Caco-2 (cell line): ENCODE measurements around the gene PRLH. TPM values are rescaled to one million over a fixed set of nuclear protein-coding genes. Genes with fewer than 3 reads are reported as not detected.

Source experiments
- BruUV-seq: library from RNA; stranded (reverse); fragments of 400-500 nt; replicated peaks from 2 replicates; lab custom pipeline; 2021; lab: Mats Ljungman, UMichigan
- CTCF ChIA-PET: fragments of 300-600 bp; sonication (Branson Sonifier 250); formaldehyde crosslinking; loops from one replicate; lab custom pipeline; 2022; ENCODE audit warnings: antibody characterized with exemption; lab: Charles Lee
- POLR2A ChIA-PET: fragments of 300-600 bp; sonication (Branson Sonifier 250); formaldehyde crosslinking; loops from one replicate; lab custom pipeline; 2022; ENCODE audit warnings: antibody characterized with exemption; lab: Charles Lee
- DNase-seq, 2 experiments: peaks; one replicate each; pipeline versions ENCODE4 v3.0.0 to v3.0.0-alpha.2; 2020 to 2022
- H3K27me3 ChIP-seq: replicated peaks from 2 replicates; pipeline ENCODE4 v1.6.0; 2011; ENCODE audit warnings: low read length; ENCODE audit not compliant: control insufficient read depth, insufficient read depth
- H3K36me3 ChIP-seq: 2 replicates; pipeline ENCODE4 v1.5.1; 2011; ENCODE audit warnings: low read length; ENCODE audit not compliant: control insufficient read depth, insufficient read depth
- H3K4me1 ChIP-seq: fragments of 250-450 bp; sonication (Bioruptor Pico); 2 replicates; pipeline ENCODE4 v1.5.1; 2020; ENCODE audit warnings: mild to moderate bottlenecking
- H3K4me3 ChIP-seq: 2 replicates; pipeline ENCODE4 v1.5.1; 2011; ENCODE audit warnings: low read depth, mild to moderate bottlenecking, control low read depth, low read length
- H3K9me3 ChIP-seq: fragments of 250-450 bp; sonication (Bioruptor Pico); 2 replicates; pipeline ENCODE4 v1.5.1; 2020; ENCODE audit warnings: mild to moderate bottlenecking, moderate library complexity
- H3K27ac Mint-ChIP-seq: one replicate; pipeline ENCODE4 v1.8.0; 2022; ENCODE audit warnings: mixed read lengths; ENCODE audit not compliant: unreplicated experiment
- H3K27me3 Mint-ChIP-seq: one replicate; pipeline ENCODE4 v1.8.0; 2022; ENCODE audit warnings: mixed read lengths; ENCODE audit not compliant: insufficient read depth, unreplicated experiment
- H3K36me3 Mint-ChIP-seq: one replicate; pipeline ENCODE4 v1.8.0; 2022; ENCODE audit warnings: mild to moderate bottlenecking, mixed read lengths; ENCODE audit not compliant: insufficient read depth, unreplicated experiment
- H3K4me1 Mint-ChIP-seq: one replicate; pipeline ENCODE4 v1.8.0; 2022; ENCODE audit warnings: low read depth, mixed read lengths; ENCODE audit not compliant: unreplicated experiment
- H3K4me3 Mint-ChIP-seq: one replicate; pipeline ENCODE4 v1.8.0; 2022; ENCODE audit warnings: mild to moderate bottlenecking, moderate library complexity, mixed read lengths; ENCODE audit not compliant: unreplicated experiment
- H3K9me3 Mint-ChIP-seq: one replicate; pipeline ENCODE4 v1.8.0; 2022; ENCODE audit warnings: mixed read lengths; ENCODE audit not compliant: unreplicated experiment
- intact Hi-C: fragments of 100-400 bp; cut with micrococcal nuclease; formaldehyde crosslinking; loops from one replicate; pipeline ENCODE4 v1.10.0; 2022; ENCODE audit not compliant: unreplicated experiment
- total RNA-seq: library from RNA; stranded (reverse); gene quantifications from 2 replicates; pipeline ENCODE4 v1.2.3, GENCODE V29; 2022
- TF ChIP-seq, protein P1 (sequence below), 2 experiments: fragments of 200-600 bp in 1 of 2; IDR thresholded peaks; 1 replicate in 1 of 2; 2 replicates in 1 of 2; pipeline versions ENCODE4 v1.5.1 to v1.8.0; 2011 to 2022; ENCODE audit warnings: antibody characterized with exemption in 1 of 2, control low read depth in 1 of 2, inconsistent platforms in 1 of 2, low read depth in 1 of 2, low read length in 1 of 2, mild to moderate bottlenecking in 1 of 2, moderate library complexity in 1 of 2; ENCODE audit not compliant: insufficient read depth in 1 of 2, severe bottlenecking in 1 of 2, unreplicated experiment in 1 of 2

The PRLH gene
- total RNA-seq, 1 experiment from 2014 or later, result not detected

DNA sequence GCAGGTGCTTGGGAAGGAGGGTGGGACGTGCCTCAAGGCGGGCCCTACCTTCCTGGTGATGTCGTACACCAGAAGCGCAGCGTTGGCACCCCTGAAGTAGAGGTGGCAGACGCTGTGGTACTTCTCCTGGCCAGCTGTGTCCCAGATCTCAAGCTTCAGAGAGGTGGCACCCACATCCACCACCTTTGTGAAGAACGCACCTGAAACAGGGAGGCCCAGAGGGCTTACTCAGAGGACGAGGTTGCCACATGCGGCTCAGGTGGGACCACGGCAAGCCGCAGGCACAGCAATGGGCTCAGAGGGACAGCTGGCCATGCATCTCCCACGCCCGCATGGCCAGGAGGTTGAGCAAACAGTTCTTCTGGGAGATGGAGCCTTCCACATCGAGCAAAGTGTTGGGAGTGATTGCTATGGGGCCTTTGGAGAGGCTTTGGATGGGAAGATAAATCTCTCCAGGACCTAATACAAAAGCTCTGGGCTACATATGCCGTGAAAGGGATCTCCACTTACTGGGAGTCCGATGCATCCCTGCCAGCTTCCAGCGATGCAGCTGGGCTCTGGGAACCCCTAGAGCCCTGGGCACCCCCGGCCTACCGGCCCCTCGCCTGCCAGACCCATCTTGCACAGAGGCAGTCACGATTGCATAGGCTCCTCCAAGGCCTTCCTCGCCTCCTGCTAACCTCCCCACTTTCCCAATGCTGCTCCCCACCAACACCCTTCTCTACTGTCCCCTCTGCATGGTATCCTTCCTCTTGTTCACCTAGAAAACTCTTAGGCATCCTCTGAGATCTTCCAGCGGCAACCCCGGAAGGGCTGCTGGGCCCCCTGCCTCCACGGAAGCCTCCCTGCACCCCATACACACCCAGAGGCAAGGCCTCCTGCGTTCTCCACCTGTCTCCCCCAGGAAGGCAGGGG, 11.8 kb downstream of the PRLH start:
- Histone ChIP-seq H3K4me1 (no peaks in the 10 kb centered on the region), H3K9me3 (no peaks in the 10 kb centered on the region), H3K4me3 (no peak overlapping the region), H3K36me3 (no peaks in the 10 kb centered on the region), H3K27me3 (no peaks in the 10 kb centered on the region)
- CTCF ChIA-PET, result no interaction called here
- intact Hi-C loops, result no loop called here
- TF ChIP-seq, protein P1, sequence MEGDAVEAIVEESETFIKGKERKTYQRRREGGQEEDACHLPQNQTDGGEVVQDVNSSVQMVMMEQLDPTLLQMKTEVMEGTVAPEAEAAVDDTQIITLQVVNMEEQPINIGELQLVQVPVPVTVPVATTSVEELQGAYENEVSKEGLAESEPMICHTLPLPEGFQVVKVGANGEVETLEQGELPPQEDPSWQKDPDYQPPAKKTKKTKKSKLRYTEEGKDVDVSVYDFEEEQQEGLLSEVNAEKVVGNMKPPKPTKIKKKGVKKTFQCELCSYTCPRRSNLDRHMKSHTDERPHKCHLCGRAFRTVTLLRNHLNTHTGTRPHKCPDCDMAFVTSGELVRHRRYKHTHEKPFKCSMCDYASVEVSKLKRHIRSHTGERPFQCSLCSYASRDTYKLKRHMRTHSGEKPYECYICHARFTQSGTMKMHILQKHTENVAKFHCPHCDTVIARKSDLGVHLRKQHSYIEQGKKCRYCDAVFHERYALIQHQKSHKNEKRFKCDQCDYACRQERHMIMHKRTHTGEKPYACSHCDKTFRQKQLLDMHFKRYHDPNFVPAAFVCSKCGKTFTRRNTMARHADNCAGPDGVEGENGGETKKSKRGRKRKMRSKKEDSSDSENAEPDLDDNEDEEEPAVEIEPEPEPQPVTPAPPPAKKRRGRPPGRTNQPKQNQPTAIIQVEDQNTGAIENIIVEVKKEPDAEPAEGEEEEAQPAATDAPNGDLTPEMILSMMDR (IDR thresholded peaks at IDR 0.05; ENCODE audit: insufficient read depth in 1 of 2, low read depth in 1 of 2, low read length in 1 of 2, severe bottlenecking in 1 of 2, unreplicated experiment in 1 of 2), result no peak
- BruUV-seq, result no TSS peak
- no peaks in the 10 kb centered on the region for H3K9me3 Mint-ChIP-seq
- peaks cover 39% of the 10 kb centered on the region for H3K36me3 Mint-ChIP-seq
- H3K4me1 Mint-ChIP-seq, result no peaks in the 10 kb centered on the region
- POLR2A ChIA-PET, result no interaction called here
- no peaks in the 10 kb centered on the region for H3K27me3 Mint-ChIP-seq
- no peak for DNase-seq
- no peak overlapping the region for H3K4me3 Mint-ChIP-seq
- no peak overlapping the region for H3K27ac Mint-ChIP-seq

DNA sequence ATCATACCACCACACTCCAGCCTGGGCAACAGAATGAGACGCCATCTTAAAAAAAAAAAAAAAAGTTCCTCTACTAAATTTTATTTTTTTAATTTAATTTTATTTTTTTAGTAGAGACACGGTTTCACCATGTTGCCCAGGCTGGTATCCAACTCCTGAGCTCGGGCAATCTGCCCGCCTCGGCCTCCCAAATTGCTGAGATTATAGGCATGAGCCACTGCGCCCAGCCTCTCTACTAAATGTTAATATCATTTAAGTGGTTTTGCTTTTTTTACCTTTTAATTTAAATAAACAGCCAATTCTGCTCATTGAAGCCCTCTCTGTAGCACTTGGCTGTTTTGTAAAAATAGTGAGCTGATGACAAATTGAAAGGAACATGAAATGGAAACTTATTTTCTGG, 15.0 kb downstream of the PRLH start:
- Histone ChIP-seq H3K36me3 (no peaks in the 10 kb centered on the region), H3K4me3 (no peak overlapping the region), H3K27me3 (no peaks in the 10 kb centered on the region), H3K9me3 (no peaks in the 10 kb centered on the region), H3K4me1 (no peaks in the 10 kb centered on the region)
- Mint-ChIP-seq H3K4me1 (no peaks in the 10 kb centered on the region), H3K36me3 (peaks cover 27% of the 10 kb centered on the region), H3K27ac (no peak overlapping the region), H3K27me3 (no peaks in the 10 kb centered on the region), H3K4me3 (no peak overlapping the region), H3K9me3 (no peaks in the 10 kb centered on the region)
- intact Hi-C loops, result loop anchor here (2.0 kb wide), 1 partner anchor 163 kb away; no protein-coding TSS in a partner anchor
- no TSS peak for BruUV-seq
- POLR2A ChIA-PET, result interaction anchor here (0.7 kb wide), 1 partner anchor 134 kb away, joined by 3 read pairs; no protein-coding TSS in a partner anchor
- CTCF ChIA-PET, result interaction anchor here (0.6 to 1.5 kb wide), 6 partner anchors 9 to 194 kb away, joined by 3 to 8 read pairs (median 4); no protein-coding TSS in a partner anchor
- TF ChIP-seq, protein P1 (IDR thresholded peaks at IDR 0.05; ENCODE audit: insufficient read depth in 1 of 2, low read depth in 1 of 2, low read length in 1 of 2, severe bottlenecking in 1 of 2, unreplicated experiment in 1 of 2), result no peak
- no peak for DNase-seq
